Umbilical cord (tissue), 2 donors: Measurements from ENCODE around the gene KCNK15. TPM values are rescaled to one million over a fixed set of nuclear protein-coding genes. Genes with fewer than 3 reads are reported as not detected.
"Not testable (repeated sequence)": the region's sequence is repeated elsewhere in the genome, so short reads cannot be mapped to it uniquely, and the experiment has no call there.

ENCODE experiments used
- DNase-seq: peaks from one replicate; pipeline ENCODE4 v3.0.0-alpha.2; 2015; ENCODE audit warnings: low spot score
- total RNA-seq: library from RNA; depleted of rRNA; stranded (reverse); fragments of >200 nt; gene quantifications from one replicate; pipeline ENCODE4 v1.2.3, GENCODE V29; 2014; ENCODE audit warnings: low replicate concordance; ENCODE audit not compliant: insufficient read depth

Gene KCNK15
- total RNA-seq, 1 donor from 2014 or later, result 0.96 TPM

DNA sequence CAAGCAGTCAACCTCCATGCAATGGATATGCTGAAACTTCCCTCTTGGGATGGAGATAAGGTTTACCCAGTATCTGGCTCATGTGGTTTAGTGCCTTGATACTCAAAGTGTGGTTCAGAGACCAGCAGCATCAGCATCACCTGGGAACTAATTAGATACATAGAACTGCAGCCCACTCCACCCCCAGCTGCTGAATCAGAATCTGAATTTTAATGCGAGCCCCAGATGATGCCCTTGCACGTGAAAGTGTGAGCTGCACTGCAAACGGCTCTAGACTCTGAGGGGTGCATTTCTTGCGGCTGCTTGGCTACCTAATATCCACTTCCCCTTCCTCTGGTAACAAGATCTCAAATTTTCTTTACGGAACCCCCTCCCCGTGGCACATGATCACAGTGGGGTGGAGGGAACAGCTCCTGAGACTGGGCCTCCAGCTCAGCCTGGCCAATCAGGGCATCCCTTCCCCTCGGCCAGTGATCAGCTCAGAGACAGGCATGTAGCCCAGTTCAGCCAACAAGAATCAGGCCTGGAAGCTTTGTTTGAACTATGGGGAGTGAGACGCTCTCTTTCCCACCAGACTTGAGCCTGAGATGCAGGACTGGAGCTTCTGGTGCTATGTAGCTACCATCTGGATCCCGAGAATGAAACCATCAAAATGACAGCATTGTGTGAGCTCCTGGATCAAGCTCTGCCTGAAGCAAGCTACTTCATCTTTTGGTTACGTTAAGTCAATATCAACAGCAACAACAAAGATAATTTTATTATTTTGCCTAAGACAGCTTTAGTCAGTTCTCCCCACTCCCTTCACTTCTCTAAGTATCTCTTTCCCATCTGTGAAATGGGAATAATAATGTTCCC lies 12.8 kb downstream of the KCNK15 start:
- no peak for DNase-seq

DNA sequence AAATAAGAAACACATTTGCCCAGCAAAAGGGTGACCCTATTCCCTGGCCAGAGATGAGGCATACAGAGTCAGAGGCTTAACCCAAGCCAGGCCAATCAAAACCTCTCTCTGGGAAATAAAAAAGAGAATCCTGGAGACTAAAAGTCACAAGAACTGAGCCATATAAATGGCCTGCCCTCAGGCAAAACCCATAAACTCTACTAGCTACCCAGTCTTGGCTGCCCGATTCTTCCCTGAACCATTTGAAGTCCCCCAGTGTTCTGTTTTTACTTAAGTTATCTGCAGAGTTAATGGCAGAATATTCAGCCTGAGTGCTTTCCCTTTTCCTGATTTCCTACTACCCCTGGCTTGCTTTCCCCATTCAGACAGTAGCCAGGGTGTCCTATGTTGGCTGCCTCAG lies 13.9 kb downstream of the KCNK15 start:
- DNase-seq, result no peak

DNA sequence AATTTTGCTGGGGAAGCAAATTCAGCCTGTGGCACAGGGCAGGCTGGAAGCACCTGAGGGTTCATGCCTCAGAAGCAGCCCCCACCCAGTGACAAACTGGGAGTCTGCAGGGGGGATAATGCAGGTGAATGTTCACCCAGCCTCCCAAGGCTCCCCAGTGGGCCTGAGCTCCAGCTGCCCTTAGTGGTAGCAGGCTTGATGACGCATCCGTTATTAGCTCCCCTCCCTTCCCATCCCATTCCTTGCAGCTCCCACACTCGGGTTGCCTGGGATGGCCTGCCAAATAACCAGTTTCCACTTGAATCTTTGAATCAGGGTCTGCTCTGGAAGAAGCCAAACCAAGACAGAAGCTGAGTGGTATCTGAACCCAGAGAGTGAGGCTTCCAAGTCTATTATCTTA lies 15.8 kb downstream of the KCNK15 start:
- no peak for DNase-seq

DNA sequence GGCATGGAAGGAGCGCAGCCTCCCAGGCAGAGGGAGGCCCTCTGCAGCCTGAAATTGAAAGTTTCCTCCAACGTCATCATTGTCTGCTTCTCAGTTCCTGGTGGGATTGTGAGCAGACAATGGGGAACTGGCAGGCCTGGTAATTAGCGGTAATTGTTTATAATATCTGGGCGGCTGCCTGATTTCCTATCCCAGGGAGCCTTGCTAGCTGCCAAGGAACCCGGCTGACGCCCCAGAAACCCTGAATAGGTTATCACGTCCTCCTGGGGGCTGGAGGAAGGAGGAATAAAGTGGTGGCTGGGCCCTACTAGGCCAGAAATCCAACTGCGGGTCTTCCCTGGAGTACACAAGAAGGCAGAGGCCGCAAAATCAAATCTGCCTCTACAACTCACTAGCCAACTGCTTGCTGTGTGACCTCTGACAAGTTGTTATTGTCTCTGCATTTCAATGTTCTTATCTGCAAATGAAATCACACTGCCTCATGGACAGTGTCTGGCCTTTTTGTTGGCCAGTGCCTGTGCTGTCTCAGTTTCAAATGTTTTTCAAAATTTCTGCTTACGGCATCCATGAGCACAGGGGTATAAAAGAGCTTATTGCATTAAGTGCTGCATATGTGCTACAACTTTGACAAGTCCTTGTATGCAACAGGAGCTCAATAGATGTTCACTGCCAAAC lies 16.9 kb downstream of the KCNK15 start:
- DNase-seq, result no peak

DNA sequence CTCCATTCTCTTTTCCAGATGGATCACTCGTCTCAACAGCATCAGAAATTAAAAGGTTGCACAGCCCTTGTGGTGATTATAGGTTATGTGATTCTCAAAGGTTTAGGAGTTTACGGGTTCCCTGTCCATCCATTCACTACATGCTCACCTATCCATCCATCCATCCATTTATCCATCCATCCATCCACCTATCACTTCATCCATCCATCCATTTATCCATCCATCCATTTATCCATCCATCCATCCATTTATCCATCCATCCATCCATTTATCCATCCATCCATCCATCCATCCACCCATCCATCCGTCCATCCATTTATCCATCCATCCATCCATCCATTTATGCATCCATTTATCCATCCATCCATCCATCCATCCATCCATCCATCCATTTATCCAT lies 18.1 kb downstream of the KCNK15 start:
- DNase-seq, result not testable (repeated sequence)

DNA sequence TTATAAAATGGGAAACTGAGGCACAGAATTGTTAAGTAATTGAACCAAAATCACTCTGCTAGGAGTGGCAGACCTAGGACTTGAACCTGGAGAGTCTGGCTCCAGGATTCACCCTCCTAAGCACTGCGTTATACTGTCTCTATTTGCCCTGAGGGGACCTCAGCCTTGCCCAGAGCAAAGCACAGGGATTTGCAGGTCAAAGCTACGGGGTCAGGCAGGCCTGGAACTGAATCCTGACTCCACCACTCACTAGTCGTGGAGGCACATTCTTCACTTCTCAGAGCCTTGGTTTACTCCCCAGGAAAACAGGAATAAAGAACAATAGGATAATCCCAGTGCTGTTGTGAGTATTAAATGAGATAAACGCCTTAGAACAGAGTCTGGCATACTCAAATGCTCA lies 19.4 kb downstream of the KCNK15 start:
- no peak for DNase-seq

DNA sequence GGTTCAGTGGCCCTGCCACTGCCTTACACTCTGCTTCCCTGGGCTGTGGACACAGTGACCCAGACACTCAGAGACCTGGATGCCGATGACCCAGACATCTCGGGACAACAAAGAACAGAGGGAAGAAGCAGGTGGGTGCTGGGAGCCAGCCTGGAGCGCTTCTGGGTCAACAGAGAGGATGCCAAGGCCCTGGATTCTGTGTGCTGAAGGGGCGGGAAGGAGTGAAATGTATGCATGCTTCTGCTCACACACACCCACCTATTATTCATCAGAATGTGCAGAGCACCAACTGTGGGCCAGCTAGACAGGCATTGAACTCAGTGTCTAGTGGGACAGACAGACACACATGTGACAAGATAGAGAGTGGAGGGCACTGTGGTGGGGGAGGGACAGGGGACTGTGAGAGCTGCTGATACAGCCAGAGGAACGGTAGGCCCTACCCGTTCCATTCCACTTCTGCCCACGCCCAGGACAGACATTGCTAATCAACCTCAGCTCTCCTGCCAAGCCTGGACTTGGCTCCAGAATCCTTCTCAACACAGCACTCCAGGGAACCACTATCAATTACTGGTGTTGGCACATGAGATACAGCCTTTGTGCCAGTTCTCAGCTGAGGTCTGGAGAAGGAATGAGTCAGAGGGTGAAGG lies 20.2 kb downstream of the KCNK15 start:
- no peak for DNase-seq

DNA sequence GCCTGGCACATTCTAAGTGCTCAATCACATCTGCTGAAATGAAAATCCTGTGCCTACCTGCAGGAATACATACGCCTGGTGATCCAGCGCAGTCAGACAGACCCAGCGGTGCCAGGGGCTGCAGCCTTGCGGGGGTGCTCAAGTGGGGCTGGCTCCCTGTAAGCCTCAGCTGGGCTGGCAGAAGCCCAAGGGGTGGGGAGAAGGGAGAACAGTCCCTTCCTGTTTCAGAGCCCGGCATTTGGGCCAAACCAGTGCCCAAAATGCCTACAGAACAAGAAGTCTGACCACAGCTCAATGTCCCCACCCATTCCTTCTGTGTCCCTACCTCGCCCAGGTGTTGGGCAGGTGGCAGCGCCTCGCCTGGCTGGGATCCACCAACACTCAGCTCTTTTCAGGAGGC lies 22.6 kb downstream of the KCNK15 start:
- no peak for DNase-seq

DNA sequence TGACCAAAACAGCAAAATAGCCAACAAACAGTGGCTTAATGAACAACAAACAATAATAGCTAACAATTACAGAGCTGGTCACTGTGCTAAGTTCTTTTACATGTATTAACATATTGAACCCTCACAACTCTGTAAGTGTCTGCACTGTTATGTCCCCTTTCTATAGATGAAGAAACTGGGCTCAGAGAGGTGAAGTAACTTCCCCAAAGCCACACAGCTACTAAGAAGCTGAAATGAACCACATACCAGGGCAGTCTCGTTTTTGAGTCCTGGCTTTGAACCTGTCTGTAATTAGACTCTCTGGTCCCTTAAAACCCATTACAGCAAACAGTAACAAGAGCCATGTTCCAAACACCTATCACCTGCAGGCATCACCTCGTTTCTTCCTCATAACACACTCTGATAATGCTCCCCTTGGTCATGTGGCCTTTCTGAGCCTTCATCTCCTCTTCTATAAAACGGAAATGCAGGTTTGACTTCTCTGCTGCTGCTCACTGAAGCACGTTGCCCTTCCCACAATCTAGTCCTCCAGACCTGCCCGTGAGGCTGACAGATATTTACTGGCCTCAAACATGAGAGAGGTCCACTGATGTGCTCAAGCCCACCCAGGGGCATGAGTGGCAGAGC lies 23.3 kb downstream of the KCNK15 start:
- DNase-seq, result no peak

DNA sequence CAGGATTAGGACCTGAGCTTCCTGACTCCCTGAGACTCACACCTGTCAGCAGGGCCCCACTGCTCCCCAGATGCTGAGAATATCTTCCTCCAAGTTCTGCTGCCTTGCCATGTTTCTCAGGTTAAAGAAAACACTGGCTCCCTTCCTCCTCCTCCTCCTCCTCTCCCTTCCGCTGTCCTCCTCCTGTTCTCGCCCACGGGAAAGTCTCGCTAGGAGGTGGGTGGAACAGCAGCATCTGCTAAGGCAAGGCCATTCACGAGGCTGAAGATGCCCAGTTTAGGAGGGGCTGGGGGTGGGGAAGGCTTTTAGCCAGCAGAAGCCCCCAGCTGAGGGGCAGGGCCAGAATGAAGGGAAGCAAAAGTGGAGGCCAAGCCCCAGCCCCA lies 23.8 kb downstream of the KCNK15 start:
- no peak for DNase-seq

DNA sequence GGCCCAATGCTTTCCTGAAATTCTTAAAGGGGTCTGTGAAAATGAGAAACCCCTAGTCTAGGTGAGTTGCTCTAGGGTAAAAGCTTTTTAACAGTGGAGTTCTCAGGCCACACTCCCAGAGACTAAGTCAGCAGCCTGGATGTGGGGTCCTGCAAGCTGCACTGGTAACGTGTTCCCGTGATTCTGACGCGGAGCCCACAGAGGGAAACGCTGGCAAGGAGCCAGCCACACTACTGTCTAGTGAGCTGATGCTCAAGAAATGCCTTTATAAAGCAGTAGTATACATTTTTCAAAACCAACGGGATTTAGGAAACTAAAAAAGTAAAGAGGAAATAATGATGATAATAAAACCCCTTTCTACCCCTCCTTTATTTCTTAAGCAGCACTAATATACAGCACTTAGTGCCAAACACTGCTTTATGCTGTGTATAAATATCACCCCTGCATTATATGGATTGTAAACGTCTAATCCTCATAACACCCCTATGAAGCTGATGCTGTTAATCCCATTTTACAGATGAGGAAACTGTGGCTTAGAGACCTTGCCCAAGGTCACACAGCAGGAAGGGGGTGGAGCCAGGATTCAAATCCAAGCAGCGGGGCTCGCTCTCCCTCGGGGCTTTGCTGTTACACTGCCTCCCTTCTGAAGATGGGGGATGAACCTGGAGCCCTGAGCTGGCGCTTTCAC lies 25.0 kb downstream of the KCNK15 start:
- DNase-seq, result no peak

DNA sequence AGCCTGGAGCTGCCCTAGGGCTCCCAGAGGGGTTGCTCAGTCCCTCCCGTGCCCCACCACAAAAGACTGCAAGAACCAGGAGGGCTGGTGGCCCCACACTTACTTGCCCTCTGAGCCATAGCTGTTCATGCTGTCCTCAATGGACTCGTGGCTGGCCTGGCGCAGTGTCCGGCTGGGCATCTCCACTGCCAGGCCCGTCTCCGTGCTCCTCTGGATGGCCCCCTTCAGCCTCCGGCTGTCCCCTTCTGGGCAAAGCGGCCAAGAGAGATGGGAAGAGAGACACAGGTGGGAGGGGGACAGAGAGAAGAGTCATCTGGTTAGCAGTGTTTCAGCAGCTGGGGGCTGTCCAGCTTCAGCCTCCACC lies 25.5 kb downstream of the KCNK15 start:
- DNase-seq, result no peak

DNA sequence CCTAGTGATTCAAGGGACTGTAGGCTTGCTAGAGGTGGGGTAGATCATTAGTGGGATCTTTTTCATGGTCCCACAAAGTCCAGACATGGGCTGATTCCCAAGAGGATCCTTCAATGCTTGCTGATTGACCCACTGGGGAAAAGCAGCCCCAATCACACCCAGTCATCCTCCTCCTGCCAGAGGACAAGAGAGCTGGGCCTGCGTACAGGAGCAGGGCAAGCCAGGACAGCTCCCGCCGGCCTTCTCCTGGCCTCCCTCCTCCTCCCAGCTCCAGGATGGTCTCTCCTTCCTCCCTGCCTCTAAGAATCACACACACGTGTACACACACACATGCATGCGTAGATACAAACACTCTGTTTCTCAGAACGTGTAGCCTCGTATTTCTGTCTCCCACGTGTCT lies 27.0 kb downstream of the KCNK15 start:
- DNase-seq, result no peak

DNA sequence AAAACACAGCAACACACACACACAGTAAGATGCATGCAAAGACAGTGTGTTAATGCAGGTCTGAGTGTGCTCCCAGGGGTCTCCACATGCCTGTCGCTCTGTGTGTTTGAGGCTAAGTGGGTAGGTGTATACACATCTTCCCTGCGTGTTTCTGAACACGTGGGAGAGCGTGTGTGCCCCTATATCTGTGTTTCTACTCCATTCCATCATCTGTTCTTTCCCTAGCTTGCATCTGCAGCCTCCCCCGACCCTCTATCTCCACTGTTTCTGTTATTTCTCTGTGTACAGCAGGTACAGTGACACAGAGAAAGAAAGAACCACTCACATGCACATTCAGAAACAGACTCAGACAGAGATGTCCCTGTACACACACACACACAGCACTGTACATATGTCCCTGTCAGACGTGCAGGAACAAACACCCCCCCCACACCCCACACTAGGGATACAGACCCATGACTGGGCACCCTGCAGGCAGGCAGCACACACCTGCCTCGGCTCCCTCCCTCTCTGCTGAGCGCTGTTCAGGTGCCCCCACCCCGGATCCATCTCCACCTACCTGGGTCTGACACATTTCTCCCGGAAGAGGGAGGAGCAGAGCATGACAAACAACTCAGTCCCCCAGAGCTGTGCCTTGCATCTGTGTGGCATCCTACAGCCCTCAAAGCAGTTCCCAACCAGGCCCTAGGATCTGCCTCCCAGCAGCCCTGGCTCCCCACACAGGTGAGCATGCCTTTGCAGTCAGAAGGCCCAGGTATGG lies 27.6 kb downstream of the KCNK15 start:
- no peak for DNase-seq

DNA sequence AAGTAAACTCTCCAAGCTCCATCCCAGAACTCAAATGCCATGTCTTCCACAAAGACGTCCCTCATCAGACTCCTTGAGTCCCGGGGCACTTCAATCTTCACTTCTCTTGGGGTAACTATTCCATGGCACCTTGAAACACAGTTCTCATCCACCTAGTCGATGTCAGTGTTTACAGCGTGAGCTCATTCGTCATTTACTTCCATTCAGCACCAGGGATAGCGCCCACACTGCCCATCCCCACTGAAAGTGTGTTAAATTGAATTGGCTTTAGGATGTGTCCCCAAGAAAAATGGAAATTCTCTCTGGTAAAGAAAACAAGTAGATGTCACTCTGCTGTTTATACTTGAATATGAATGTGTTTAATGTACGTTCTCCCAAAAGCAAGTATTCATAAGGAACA lies 31.3 kb downstream of the KCNK15 start:
- DNase-seq, result peak; percentile 38

DNA sequence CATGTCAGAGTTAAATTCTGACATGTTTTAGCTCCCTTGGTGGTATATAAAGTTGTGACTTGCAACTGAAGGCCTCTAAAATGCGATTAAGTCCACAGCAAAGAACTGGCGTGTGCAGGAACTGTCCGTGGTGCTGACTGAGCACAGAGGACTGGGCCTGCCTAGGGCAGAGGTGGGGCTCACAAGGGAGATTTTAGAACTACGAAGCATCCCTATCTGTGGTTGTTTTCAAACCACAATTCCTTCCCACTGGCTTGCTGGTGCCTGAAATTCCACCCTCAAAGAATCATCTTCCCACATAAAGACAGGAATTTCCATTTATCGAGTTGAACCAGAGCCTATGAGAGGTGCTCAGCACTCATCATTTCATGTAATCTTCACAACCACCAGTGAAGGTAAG lies 34.6 kb downstream of the KCNK15 start:
- DNase-seq, result peak; percentile 71

DNA sequence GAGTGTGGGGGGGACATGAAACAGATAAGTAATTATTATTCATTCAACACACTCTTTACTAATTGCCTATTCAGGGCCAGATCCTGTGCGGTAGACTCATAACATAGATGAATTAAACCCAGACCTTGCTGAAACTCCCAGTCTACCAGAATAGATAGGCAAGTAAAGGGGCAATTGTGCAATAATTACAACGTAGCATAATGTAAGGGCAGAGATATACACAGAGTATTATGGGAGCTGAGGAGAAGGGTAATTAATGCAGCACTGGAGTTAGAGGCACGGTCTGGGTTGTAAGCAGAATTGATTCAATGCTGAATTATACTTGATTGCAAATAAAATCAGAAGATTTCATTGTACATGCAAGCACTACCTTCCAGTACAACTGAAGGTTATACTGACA lies 35.5 kb downstream of the KCNK15 start:
- no peak for DNase-seq

DNA sequence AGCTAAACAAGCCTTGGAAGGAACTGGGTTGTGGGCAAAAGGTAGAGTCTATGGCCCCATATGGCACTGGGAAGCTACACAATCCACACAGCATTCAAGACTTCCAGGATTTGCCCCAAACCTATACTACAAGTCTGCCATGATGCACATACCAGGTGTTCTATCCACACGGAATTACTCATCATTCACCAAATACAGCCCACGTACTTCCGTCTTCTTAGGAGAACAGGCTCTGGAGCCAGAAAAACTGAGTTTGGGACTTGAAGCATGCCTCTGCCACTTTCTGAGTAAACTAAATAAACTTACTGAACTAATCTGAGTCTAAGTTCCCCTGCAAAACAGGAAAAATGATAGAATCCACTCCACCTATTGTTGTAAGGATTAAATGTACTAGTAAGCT lies 36.1 kb downstream of the KCNK15 start:
- DNase-seq, result no peak

DNA sequence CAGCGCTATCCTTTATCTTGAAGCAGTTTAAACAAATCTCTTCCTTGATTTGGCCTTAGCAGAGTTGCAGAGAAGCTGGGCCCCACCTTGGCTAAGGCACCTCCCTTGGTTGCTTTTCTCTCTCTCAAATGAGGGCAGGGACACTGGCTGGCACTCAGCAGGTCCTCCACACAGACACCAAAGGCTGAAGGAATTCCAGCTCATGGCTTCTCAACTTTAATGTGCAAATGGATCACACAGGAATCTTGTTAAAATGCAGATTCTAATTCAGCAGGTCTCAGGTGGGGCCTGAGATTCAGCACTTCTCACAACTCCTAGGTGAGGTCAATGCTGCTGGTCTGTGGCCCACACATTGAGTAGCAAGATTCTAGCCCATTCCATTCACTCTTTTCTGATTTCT lies 39.0 kb downstream of the KCNK15 start:
- DNase-seq, result no peak

DNA sequence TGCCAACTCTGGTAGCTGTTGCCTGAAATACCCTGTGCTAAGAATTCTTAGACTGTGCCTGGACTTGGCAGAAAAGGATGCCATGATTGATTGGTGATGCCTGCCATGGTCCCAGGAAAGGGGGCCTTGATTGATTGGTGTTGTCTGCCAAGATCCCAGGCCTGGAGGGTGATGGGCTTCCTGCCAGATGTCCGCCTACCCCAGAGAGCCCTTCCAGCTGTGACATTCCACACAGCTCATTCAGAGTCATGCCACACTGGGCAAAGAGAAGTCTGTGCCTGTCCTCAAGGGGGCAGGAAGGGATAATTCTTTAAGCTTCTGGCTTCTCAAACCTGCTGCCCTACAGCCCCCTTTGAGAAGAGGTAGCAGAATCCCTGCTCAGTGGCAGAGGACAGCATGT lies 40.1 kb downstream of the KCNK15 start:
- no peak for DNase-seq

DNA sequence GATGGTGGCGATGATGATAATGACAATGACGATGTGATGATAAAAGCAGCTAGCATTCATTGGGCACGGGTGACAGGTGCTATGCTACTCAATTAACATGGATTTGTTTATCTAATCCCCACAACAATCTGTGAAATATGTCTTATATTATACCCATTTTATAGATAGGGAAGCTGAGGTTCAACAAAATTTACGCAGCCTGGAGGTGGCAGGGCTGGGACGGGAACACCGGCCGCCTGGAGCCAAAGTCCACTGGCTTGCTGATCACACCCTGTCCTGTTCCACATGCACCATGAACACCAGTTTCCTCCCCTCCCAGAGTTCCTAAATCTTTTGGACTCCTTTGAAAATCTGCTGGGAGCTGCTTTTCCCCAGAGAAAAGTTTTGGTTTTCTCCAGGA lies 41.6 kb downstream of the KCNK15 start:
- no peak for DNase-seq
